NCI-H2107 treated with DMSO at 0.1 percent for 48 hours (cell line): Measurements from ENCODE around the gene FUBP3.

ENCODE experiments used
- DNase-seq: peaks from one replicate; lab custom pipeline; 2025; ENCODE audit not compliant: unreplicated experiment; lab: John Stamatoyannopoulos, UW

The FUBP3 gene

DNA sequence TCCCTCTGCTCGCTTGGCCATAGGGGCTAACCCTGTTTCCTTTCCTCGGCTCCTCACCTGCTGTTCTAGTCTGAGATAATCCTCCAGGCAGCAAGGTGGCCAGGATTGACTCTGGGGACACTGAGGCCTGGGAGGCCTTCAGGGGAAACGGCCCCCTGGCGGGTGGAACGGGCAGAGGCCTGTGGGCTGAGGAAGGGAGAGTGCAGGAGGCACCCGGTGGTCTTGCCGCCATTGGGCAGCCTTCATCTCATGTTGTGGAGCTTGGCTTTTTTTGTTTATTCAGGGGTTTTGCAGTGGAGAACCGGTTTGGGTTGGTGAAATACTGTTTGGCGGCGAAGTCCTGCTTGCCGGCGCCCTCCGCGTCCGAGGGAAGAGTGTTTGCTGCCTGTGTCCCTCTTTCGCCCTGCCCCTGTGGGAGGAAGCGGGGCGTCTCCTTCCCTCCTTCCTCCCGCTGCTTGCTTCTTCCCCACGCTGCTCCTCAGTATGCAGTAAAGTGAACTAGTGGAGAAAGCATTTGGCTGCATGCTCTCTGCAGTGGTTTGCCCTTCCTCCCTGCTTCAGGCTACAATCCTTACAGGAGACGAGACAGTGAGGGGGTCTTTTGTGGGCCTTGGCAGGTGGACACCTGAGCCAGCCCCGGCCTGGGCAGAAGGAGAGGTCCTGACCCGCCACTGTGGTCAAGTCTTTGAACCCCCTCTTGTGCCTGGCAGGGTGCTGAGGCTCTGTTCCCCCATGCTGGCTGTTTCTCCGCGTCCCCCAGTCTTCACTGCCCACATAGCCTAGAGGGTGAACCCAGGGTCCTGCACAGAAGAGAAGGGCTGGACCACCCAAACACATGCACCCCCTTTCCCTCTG, 54.2 kb downstream of the FUBP3 start:
- DNase-seq = no peak

DNA sequence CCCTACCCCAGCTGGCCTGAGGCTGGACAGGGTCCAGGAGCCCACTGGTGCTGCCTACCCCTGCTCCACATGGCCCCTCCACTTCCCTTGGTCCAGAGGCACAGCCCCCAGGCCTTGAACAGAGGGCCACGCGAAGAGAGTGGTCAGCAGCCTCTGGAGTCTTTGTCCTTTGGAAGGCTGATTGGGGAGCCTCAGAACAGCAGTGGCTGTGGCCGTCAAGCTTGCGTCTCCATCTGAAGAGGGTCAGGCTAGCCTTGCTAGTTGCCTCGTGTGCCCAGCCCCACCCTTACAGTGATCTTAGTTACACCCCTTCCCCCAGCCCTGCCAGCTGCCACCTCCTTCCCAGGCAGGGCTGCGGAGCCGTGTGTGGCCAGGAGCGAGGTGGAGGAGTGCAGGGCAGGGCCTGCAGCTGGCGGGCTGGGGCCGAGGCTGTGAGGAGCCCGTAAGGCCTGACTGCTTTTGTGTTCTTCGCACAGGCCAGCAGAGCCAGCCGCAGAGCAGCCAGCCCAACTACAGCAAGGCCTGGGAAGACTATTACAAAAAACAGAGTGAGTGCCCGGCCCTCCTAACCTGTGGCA, 54.9 kb downstream of the FUBP3 start:
- DNase-seq = no peak

DNA sequence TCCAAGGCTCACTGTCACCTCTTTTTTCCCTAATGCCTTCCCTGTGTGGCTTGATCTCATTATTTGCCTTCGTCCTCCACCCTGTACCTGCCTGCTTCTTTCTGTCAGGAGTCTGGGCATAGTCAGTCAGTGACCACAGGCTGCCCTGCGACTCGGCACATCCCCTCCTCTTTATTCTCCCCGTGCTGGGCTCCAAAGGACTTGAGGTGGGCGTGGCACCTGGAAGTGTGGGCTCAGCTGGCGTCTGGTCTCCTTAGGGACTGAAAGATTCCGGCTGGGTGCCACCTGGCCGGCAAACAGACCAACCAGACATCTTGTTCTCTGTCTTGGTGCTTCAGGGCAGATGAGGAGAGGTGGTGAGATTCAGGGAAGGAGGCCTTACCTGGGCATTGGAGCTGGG, 55.4 kb downstream of the FUBP3 start:
- DNase-seq = no peak

DNA sequence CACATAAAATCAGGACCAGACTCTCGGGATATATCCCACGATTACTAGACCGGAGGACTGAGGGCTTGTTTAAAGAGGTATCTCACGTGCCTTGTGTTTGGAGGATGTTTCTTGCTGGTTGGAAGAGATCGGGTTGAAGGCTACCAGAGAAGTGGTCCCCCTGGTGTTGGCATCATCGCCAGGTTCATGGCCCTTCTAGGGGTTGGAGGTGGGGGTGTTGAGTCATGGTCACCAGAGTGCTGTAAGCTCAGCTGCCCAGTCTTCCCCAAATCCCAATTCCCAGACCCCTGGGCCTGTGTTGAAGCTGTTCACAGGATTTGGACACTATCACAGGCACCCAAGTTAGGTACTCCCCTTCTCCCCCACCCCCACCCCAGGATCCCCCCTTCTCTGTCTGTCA, 55.9 kb downstream of the FUBP3 start:
- DNase-seq = no peak

DNA sequence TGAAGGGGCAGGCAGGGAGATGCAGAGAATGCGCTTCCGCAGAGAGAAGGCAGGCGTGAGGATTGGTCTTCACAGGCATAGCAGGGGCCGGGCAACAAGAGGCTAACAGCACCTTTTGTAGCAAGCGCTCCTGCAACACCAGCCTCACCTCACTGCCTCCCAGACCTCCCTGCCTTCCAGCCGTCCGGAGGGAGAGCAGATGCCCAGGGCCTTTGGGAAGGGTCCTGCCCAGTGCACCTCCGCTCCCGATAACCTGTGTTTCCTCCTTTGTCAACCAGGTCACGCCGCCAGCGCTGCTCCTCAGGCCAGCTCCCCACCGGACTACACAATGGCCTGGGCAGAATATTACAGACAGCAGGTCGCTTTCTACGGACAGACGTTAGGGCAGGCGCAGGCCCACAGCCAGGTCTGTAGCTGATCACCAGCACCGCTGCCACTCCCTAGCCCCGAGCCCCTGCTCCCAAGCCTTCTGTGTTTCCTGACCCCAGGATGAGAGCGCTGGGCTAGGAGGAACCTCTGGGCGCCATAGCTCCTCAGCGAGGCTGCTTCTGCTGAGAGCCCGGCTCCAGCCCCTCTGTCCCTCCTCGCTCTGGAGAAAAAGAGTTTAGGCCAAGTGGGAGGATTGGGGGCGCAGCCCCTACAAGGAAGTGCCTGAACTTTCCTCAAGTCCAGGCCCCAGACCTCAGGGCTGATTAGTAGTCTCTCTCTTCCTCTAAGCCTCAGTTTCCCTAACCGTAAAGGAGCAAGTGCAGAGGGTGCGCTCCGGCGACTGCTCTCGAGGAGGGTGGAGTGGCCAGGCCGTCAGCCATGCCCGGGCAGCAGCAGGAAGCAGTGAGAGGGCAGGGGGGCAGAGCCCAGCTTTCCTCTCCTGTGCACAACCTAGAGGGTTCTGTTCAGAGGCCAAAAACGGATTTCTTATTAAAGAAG, 56.6 kb downstream of the FUBP3 start:
- DNase-seq = no peak

DNA sequence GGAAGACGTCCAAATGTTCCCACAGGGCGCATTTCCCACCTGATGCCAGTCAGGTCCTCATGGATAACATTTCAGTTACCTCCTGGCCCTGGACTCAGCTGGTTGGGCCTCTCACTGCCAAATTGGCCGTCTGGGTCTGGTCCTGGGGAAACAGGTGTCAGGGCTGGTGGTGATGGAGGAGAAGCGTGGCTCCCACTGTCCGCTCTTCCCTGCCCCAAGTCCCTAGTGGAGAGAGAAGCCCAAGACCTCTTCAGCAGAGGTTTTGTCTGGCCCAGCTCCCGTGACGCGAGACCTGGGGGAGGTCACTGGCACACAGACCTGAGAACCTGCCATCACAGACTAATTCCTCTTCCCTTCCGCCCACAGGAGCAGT, 57.3 kb downstream of the FUBP3 start:
- DNase-seq = no peak

DNA sequence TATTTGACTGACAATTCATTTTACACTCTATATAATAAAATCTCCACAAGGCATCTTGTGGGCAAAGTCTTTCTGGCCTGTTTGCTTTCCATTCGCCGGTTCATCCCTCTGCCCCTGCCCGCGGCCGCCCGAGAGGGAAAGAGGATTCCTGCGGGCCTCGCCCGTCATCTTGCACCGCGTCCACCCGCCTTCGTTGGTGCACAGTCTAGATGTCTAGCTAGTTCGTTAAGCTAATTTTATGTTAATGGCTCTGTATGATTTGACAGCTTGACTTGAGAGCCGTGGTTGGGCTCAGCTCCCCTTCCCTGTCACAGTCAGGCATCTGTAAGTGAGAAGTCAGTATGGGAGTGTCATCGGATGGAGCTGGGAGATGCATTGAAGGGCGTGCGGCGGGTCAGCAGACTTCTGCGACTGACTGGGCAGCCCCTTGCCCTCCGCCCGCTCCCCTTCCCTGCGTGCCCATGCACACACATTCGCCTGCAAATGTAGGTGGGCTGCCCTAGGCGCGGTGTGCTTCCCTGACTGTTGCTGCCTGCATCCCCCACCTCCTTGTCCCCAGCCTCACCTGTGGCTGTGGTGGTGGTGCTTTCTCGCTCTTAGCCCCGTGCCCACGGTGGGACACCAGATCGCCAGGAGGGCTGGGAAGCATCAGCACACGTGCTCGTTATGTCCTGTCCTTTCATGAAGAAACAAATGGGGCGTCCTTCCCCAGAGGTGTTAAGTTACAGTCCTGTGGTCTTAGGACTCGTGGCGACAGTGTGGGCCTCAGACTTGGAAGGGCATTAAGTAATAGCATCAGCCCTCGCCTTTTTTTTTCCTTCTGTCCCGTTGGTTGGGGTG, 59.1 kb downstream of the FUBP3 start:
- no peak for DNase-seq

DNA sequence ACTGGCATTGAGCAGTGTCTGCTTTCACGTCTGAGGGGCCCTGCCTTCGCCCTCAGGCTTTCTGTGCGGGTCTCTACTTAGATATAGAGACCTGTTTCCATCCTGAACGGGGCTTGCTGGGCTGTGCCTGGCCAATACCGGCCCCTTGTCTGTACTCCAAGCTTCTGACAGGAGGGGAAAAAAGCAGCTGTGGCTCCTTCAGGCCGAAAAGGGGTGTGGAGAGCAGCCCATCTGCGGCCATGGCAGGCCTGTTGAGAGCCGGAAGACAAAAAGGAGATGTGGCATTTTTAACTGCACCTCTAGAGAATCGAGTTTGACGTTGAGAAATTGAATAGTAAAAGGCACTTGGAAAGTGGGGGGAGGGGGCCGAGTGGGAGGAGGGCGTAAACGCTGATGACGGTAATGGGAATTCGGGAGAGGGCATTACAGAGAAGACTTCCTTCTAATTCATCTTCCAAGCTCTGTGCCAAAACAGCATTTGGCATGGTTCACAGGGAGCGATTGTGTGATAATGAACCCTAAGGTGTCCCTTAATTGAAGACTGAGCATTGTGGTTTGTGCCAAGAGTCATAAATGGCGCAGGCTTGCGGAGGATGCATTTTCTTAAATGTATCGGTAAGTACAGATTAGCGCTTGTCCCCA, 59.9 kb downstream of the FUBP3 start:
- peak; percentile 24 for DNase-seq

DNA sequence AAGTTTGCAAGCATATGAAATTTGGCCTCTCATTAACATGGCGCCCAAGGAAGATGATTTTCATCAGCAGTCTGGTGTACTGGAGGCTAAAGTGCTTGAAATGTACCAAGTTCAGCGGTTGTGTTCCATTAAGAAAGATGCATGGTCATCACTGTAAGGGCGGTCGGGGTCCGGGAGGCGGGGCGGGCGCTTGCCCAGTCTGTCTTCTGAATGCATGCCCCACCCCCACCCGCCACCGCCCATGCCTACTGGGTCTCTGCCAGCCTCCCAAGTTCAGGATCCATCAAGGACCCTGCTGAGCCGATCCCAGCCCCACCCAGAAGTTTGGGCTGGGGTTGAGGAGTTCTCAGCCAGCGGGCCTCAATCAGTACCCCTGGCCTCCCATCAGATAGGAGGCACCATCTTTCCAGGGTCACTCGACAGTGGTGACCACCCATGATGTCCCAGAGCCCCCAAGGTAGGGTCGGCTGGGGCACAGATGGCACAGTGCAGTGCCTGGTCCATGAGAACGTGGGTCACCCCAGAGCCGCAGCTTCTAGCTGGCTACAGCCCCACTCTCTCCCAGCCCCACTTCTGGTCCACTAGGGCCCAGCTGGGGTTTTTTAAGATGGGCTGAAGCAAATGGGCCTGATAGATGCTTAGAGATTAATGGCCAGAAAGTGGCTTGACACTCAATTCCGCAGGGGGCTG, 60.6 kb downstream of the FUBP3 start:
- DNase-seq = no peak

DNA sequence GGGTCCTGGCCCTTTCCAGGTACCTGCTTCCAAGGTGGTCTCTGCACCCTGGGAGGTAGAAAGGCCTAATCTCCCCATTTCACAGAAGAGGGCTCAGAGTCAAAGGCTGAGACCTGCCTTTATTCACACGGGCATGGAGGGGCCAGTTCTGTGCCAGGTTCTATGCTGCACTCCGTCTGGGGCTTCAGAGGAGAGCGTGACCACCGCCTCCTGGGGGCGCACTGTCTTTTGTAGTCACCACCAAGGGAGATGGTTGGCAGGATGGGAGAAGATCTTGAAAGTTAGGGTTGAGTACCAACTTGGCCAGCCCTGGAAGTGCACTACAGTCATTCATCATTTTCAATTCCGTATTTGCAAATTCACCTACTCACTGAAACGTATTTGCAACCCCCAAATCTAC, 61.3 kb downstream of the FUBP3 start:
- no peak for DNase-seq

DNA sequence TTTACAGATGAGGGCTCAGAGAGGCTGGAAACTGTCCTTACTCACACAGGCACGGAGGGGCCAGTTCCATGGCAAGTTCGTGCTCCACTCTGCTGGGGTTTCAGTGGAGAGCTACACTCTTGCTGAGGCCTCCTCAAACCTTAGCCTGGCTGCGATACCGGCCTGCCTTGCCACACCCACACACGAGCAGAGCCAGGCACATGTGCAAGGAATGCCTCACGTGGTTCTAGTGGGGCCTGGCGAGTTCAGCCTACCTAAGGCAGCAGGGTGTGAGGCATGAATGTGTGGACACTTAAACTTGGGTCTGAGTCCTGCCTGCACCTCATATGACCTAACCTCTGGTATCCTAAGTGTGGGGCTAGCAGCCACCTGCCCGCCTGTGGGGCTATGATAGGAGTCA, 63.5 kb downstream of the FUBP3 start:
- DNase-seq = no peak

DNA sequence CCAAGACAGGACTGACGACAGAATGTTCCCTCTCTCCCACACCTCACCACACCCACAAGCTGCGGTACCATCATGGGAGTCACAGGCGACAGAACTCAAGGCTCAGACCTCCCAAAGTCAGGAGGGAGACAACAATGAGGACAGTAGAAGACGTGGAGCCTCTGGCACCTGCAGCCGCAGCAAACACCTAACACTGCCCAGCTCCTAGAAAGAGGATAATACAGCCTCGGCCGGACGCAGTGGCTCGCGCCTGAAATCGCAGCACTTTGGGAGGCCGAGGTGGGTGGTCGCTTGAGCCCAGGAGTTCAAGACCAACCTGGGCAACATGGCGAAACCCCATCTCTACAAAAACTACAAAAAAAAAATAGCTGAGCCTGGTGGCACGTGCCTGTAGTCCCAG, 71.8 kb downstream of the FUBP3 start:
- DNase-seq = no peak

DNA sequence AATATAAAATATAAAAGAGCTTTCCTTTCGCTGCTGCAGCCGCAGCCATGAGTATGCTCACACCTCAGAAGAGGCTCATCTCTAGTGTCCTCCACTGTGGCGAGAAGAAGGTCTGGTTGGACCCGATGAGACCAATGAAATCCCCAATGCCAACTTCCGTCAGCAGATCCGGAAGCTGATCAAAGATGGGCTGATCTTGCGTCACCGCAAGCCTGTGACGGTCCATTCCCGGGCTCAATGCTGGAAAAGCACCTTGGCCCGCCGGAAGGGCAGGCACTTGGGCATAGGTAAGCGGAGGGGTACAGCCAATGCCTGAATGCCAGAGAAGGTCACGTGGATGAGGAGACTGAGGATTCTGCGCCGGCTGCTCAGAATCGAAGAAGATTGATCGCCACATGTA, 72.4 kb downstream of the FUBP3 start:
- DNase-seq = no peak

DNA sequence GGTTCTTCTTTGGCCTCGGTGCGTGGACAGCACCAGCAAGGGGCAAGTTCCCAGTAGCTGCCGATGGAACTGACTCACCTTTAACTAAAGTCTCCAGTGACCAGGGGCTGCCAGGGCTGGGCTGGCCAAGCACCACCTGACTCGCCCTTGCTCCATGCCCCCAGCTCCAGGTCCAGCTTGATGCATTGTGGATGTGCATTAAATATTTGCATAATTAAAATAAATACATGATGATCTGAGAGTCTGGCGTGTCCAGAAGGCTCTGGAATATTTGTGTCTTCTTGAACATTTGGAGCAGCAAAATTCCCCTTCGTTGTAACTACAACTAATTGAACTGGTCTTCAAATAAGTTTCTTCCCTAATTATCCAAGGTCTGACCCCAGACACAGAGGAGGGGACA, 75.5 kb downstream of the FUBP3 start:
- DNase-seq = no peak

DNA sequence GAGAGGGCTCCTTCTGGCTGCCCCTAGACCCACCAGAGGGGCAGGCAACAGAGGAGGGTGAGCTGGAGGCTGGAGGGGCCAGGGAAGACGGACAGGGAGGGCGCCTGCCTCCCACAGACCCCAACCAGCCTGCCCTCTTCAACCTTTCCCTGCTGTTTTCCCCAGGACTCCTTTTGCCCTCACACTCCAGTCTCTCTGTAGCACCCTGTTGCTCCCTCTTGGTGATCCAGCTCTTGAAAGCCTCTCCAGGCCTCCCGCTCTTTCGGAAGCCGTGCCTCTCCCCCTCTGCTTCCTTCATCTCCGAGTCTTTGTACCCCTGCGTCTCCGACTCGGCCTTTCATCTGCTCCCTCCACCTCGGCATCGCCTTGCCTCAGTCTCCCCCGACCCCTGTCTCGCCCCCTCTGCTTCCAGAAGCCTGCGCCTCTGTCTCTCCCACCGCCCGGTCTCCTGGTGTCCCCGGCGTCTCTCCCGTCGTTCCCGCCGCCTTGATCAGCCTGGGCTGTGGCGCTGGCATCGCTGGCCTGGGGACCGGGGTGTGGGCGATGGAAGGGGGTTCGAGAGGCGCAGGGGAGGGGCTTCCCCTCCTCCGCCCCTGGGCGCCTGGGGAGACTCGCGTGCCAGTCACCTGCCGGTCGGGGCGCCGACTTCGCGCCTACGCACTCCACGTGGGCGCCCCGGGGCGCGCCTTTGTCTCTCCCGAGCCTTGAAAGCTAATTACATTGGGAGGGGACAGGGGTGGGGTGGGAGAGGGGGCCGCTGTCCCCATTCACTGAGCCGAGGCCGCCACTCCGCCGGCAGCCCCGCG, 79.7 kb downstream of the FUBP3 start:
- no peak for DNase-seq

DNA sequence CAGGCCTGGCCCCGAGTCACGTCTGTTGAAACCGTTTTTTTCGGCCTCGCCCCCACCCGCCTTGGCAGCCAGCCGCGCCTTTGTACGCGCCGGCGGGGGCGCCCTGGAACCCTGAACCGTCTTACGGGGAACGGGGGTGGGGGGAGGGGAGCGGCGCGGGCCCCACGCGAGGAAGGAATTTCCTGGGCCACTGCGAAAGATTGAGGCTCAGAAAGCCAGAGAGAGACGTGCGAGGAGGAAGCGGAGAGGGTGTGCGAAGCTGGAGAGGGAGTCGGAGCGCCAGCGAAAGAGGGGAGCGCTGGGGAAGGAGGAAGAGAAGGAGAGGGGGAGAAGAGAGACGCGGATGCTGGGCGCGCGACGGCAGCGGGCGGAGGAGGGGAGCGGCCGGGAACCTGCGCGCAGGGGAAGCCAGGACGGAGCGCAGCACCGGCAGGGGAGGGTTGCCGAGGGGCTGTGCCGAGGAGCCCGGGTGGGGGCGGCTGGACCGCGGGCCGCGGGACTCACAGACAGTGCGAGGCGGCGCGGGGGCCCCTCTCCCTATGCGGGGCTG, 80.4 kb downstream of the FUBP3 start:
- no peak for DNase-seq

DNA sequence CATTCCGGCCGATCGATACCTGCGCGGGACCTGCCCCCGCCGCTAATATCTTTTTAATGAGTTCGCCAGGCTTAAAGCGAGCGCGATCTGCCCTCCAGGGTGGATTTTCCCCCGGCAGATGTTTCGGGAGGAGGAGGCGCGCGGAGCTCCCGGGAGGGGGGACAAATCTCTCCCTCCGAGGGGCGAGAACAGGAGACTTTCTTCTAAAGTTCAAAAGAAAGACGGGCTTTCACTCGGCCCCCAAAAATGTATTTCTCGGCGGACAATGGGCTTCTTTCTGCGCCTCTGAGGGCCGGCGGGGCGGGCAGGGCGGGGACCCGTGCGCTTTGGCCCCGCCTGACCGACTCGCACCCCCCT, 80.9 kb downstream of the FUBP3 start:
- no peak for DNase-seq

DNA sequence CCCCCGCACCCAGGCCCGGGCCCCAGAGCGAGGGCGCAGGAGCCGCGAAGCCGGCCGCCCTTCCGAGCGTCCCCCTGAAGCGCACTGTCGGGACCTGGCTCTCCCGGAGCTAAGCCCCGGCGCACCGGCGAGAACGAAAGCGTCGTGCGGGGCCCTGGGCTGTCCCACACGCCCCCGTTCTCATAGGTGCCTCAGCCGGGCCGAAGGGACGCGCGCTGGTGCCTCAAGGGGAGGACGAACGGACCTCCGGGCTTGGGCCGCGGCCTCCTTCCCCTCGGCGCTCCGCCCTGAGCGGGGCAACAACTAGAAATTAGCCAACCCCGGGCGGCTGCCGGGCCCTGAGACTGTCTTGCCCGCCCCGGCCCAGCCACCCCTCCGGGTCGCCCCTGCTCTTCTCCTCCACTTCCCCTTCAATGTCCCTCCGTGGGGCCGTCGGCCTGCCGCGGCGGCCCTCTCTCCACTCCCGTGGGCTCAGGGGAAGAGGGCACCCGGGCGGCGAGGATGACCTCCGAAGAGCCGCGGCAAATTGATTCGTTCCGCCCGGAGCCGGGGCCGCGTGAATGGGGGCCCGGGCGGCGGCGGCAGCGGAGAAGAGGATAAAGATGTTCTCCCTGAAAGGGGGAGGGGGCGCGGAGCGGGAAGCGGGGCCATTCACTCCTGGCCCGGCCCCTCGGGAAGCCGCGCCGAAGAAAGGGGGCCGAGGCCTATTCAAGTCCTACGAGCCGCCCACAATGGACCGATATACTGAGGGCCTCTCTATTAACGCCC, 81.5 kb downstream of the FUBP3 start:
- DNase-seq = no peak
